Measurements from ENCODE around the gene CACNG8.

The CACNG8 gene

DNA sequence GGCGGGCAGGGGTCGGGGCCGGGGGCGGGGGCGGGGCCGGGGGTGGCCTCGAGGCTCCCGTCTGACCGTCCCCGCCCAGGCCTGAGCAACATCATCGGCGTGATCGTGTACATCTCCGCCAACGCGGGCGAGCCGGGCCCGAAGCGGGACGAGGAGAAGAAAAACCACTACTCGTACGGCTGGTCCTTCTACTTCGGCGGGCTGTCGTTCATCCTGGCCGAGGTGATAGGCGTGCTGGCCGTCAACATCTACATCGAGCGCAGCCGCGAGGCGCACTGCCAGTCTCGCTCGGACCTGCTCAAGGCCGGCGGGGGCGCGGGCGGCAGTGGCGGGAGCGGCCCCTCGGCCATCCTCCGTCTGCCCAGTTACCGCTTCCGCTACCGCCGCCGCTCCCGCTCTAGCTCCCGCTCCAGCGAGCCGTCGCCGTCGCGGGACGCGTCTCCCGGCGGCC is 19.3 kb downstream of the CACNG8 start:
- H3K9ac ChIP-seq (ENCODE audit: low read length) = no peak overlapping the region
- no peaks in the 10 kb centered on the region for H3K79me2 ChIP-seq (ENCODE audit: insufficient read depth, low read length)
- H3F3A ChIP-seq (ENCODE audit: insufficient read depth, low read length) = no peaks in the 10 kb centered on the region
- no peak overlapping the region for H3K4me2 ChIP-seq (ENCODE audit: low read length)
- H3K9me2 ChIP-seq (ENCODE audit: low read depth, low read length) = no peaks in the 10 kb centered on the region
- H2AFZ ChIP-seq (ENCODE audit: low read length) = no peak overlapping the region
- no peaks in the 10 kb centered on the region for H3K4me1 ChIP-seq (ENCODE audit: insufficient read depth, low read length, severe bottlenecking)
- no peaks in the 10 kb centered on the region for H3K9me3 ChIP-seq (ENCODE audit: low read length)
- H3K4me3 ChIP-seq (ENCODE audit: low read depth, low read length, poor library complexity, severe bottlenecking) = no peak overlapping the region
- no peak overlapping the region for H3K27ac ChIP-seq (ENCODE audit: low read depth, low read length, poor library complexity, severe bottlenecking)
- no peaks in the 10 kb centered on the region for H3K36me3 ChIP-seq (ENCODE audit: insufficient read depth, low read length)
- H4K20me1 ChIP-seq (ENCODE audit: insufficient read depth, low read length) = no peaks in the 10 kb centered on the region
- no peaks in the 10 kb centered on the region for H3K27me3 ChIP-seq (ENCODE audit: insufficient read depth, low read length)
- TF ChIP-seq, protein P1, sequence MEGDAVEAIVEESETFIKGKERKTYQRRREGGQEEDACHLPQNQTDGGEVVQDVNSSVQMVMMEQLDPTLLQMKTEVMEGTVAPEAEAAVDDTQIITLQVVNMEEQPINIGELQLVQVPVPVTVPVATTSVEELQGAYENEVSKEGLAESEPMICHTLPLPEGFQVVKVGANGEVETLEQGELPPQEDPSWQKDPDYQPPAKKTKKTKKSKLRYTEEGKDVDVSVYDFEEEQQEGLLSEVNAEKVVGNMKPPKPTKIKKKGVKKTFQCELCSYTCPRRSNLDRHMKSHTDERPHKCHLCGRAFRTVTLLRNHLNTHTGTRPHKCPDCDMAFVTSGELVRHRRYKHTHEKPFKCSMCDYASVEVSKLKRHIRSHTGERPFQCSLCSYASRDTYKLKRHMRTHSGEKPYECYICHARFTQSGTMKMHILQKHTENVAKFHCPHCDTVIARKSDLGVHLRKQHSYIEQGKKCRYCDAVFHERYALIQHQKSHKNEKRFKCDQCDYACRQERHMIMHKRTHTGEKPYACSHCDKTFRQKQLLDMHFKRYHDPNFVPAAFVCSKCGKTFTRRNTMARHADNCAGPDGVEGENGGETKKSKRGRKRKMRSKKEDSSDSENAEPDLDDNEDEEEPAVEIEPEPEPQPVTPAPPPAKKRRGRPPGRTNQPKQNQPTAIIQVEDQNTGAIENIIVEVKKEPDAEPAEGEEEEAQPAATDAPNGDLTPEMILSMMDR (IDR thresholded peaks at IDR 0.05; ENCODE audit: low read length) = no peak
- no peak for TF ChIP-seq EZH2 (IDR thresholded peaks at IDR 0.05; ENCODE audit: borderline replicate concordance, low read length)

DNA sequence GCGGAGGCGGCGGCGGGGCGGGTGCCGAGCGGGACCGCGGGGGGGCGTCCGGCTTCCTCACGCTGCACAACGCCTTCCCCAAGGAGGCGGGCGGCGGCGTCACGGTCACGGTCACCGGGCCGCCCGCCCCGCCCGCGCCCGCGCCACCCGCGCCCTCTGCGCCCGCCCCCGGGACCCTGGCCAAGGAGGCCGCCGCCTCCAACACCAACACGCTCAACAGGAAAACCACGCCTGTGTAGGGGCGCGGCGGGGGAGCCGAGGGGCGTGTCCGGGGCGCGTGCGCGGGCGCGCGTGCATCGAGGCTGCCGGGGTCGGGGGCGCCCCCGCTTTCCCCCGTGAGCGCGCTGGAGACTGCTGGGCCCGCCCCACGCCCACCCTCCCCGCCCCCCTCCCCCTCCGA is 19.9 kb downstream of the CACNG8 start:
- Histone ChIP-seq H4K20me1 (ENCODE audit: insufficient read depth, low read length) (no peaks in the 10 kb centered on the region), H3K4me2 (ENCODE audit: low read length) (no peak overlapping the region), H3K27me3 (ENCODE audit: insufficient read depth, low read length) (no peaks in the 10 kb centered on the region), H3K4me1 (ENCODE audit: insufficient read depth, low read length, severe bottlenecking) (no peaks in the 10 kb centered on the region), H3F3A (ENCODE audit: insufficient read depth, low read length) (no peaks in the 10 kb centered on the region), H3K4me3 (ENCODE audit: low read depth, low read length, poor library complexity, severe bottlenecking) (no peak overlapping the region), H3K9ac (ENCODE audit: low read length) (no peak overlapping the region), H2AFZ (ENCODE audit: low read length) (no peak overlapping the region), H3K27ac (ENCODE audit: low read depth, low read length, poor library complexity, severe bottlenecking) (no peak overlapping the region), H3K79me2 (ENCODE audit: insufficient read depth, low read length) (no peaks in the 10 kb centered on the region), H3K9me2 (ENCODE audit: low read depth, low read length) (no peaks in the 10 kb centered on the region), H3K9me3 (ENCODE audit: low read length) (no peaks in the 10 kb centered on the region), H3K36me3 (ENCODE audit: insufficient read depth, low read length) (no peaks in the 10 kb centered on the region)
- no peak for TF ChIP-seq EZH2 (IDR thresholded peaks at IDR 0.05; ENCODE audit: borderline replicate concordance, low read length)
- TF ChIP-seq, protein P1 (IDR thresholded peaks at IDR 0.05; ENCODE audit: low read length) = no peak

DNA sequence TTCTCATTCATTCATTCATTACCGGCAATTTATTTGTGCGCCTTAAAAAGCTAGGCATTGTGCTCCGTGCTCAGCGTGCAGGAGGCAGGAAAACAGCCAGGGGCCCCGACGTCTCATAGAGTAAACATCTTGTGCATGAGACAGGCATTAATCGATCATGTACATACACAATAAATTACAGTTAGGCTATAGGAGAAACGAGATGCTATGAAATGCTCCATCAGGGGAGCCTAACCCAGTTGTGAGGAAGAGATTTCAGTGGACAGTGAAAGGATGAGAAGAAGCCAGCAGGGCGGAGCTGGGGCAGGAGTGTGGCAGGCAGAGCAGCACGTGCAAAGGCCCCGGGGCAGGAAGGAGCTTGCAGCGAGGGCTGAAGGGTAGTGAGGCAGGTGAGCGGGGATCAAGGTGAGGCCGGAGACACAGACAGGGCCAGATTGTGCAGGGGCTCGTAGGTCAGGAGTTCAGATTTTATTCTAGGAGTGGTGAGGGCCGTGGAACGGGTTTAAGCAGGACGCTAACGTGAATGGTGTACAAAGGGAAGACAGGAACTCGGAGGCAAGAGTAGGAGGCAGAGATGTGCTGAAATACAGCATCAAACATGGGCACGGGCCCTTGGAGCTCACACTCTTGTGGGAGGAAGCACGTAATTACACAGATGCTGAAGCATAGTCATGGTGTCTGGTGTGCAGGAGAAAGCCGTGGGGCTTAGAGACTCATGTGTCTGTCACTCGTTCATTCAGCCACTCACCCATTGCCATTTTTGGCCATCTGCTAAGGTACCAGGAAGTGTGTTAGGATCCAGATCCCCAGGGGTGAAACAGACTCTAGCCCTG is 20.9 kb downstream of the CACNG8 start:
- H3K4me2 ChIP-seq (ENCODE audit: low read length) = no peak overlapping the region
- H3K27ac ChIP-seq (ENCODE audit: low read depth, low read length, poor library complexity, severe bottlenecking) = no peak overlapping the region
- no peaks in the 10 kb centered on the region for H3K9me3 ChIP-seq (ENCODE audit: low read length)
- H3F3A ChIP-seq (ENCODE audit: insufficient read depth, low read length) = no peaks in the 10 kb centered on the region
- no peak overlapping the region for H3K4me3 ChIP-seq (ENCODE audit: low read depth, low read length, poor library complexity, severe bottlenecking)
- H3K27me3 ChIP-seq (ENCODE audit: insufficient read depth, low read length) = no peaks in the 10 kb centered on the region
- no peaks in the 10 kb centered on the region for H3K9me2 ChIP-seq (ENCODE audit: low read depth, low read length)
- no peak overlapping the region for H2AFZ ChIP-seq (ENCODE audit: low read length)
- H3K4me1 ChIP-seq (ENCODE audit: insufficient read depth, low read length, severe bottlenecking) = no peaks in the 10 kb centered on the region
- TF ChIP-seq, protein P1 (IDR thresholded peaks at IDR 0.05; ENCODE audit: low read length) = no peak
- TF ChIP-seq EZH2 (IDR thresholded peaks at IDR 0.05; ENCODE audit: borderline replicate concordance, low read length) = no peak
- no peak overlapping the region for H3K9ac ChIP-seq (ENCODE audit: low read length)
- no peaks in the 10 kb centered on the region for H3K79me2 ChIP-seq (ENCODE audit: insufficient read depth, low read length)
- H4K20me1 ChIP-seq (ENCODE audit: insufficient read depth, low read length) = no peaks in the 10 kb centered on the region
- H3K36me3 ChIP-seq (ENCODE audit: insufficient read depth, low read length) = no peaks in the 10 kb centered on the region

All from OCI-LY1 (cell line).